Neural cell (in vitro differentiated cells): ENCODE results near the gene CACNA1C. TPM values are rescaled to one million over a fixed set of nuclear protein-coding genes. Genes with fewer than 3 reads are reported as not detected.

Experiments
- H2AFZ ChIP-seq: fragments of 200-600, 300-800 bp; sonication (generic), shearing (Covaris generic); 2 replicates; pipeline ENCODE4 v1.6.0; 2014; ENCODE audit warnings: low read depth, mild to moderate bottlenecking, antibody characterized with exemption, low read length, moderate library complexity
- H3F3A ChIP-seq: fragments of 200-600 bp; shearing (Covaris generic); 2 replicates; pipeline ENCODE4 v1.6.1; 2016; ENCODE audit warnings: mild to moderate bottlenecking, moderate library complexity, mixed read lengths, antibody characterized with exemption, low read length; ENCODE audit not compliant: insufficient read depth, poor library complexity, severe bottlenecking
- H3K27ac ChIP-seq: fragments of 200-600, 300-800 bp; sonication (generic), shearing (Covaris generic); 2 replicates; pipeline ENCODE4 v1.5.1; 2014; ENCODE audit warnings: mild to moderate bottlenecking, low read length, moderate library complexity
- H3K27me3 ChIP-seq: fragments of 300-800, 200-600 bp; sonication (generic), shearing (Covaris generic); 2 replicates; pipeline ENCODE4 v1.6.0; 2014; ENCODE audit warnings: mild to moderate bottlenecking, low read depth, low read length, moderate library complexity; ENCODE audit not compliant: insufficient read depth
- H3K36me3 ChIP-seq: fragments of 300-800, 200-600 bp; sonication (generic), shearing (Covaris generic); 2 replicates; pipeline ENCODE4 v1.5.1; 2014; ENCODE audit warnings: mild to moderate bottlenecking, antibody characterized with exemption, low read length, moderate library complexity; ENCODE audit not compliant: insufficient read depth
- H3K4me2 ChIP-seq: fragments of 300-800, 200-600 bp; sonication (generic), shearing (Covaris generic); 2 replicates; pipeline ENCODE4 v1.6.0; 2014; ENCODE audit warnings: mild to moderate bottlenecking, low read length
- H3K4me3 ChIP-seq: fragments of 300-800, 200-600 bp; sonication (generic), shearing (Covaris generic); 2 replicates; pipeline ENCODE4 v1.5.1; 2014; ENCODE audit warnings: mild to moderate bottlenecking, low read length, moderate library complexity
- H3K79me2 ChIP-seq: fragments of 200-600 bp; shearing (Covaris generic); replicated peaks from 2 replicates; pipeline ENCODE4 v1.6.0; 2014; ENCODE audit warnings: mild to moderate bottlenecking, low read length, moderate library complexity; ENCODE audit not compliant: insufficient read depth
- H3K9ac ChIP-seq: fragments of 300-800, 200-600 bp; sonication (generic), shearing (Covaris generic); 2 replicates; pipeline ENCODE4 v1.6.1; 2016; ENCODE audit warnings: mild to moderate bottlenecking, low read length, mixed read lengths
- H3K9me2 ChIP-seq: fragments of 200-600 bp; shearing (Covaris generic); 2 replicates; pipeline ENCODE4 v1.6.1; 2016; ENCODE audit warnings: mild to moderate bottlenecking, low read length, mixed read lengths; ENCODE audit not compliant: insufficient read depth
- H3K9me3 ChIP-seq: fragments of 200-600, 300-800 bp; sonication (generic), shearing (Covaris generic); 2 replicates; pipeline ENCODE4 v1.6.1; 2016; ENCODE audit warnings: mild to moderate bottlenecking, mixed run types, low read length, moderate library complexity, mixed read lengths
- H4K20me1 ChIP-seq: fragments of 200-600 bp; shearing (Covaris generic); 2 replicates; pipeline ENCODE4 v1.6.1; 2016; ENCODE audit warnings: mild to moderate bottlenecking, mixed run types; ENCODE audit not compliant: insufficient read depth
- CTCF ChIP-seq: fragments of 450-650 bp; IDR thresholded peaks from 2 replicates; pipeline ENCODE4 v1.5.1; 2014; ENCODE audit warnings: antibody characterized with exemption, mild to moderate bottlenecking, moderate library complexity; ENCODE audit not compliant: poor library complexity, severe bottlenecking
- EP300 ChIP-seq: fragments of 450-650 bp; conservative IDR thresholded peaks from 2 replicates; pipeline ENCODE4 v1.6.1; 2014; ENCODE audit warnings: antibody characterized with exemption, mild to moderate bottlenecking, moderate library complexity; ENCODE audit not compliant: poor library complexity, severe bottlenecking
- EZH2 ChIP-seq: fragments of 200-600, 300-800 bp; shearing (Covaris generic), sonication (generic); IDR thresholded peaks from 2 replicates; pipeline ENCODE4 v1.6.1; 2014; ENCODE audit warnings: antibody characterized with exemption, low read length, borderline replicate concordance, mild to moderate bottlenecking; ENCODE audit not compliant: insufficient read depth, poor library complexity, severe bottlenecking
- MXI1 ChIP-seq: fragments of 450-650 bp; conservative IDR thresholded peaks from 2 replicates; pipeline ENCODE4 v1.6.1; 2014; ENCODE audit warnings: antibody characterized with exemption, mild to moderate bottlenecking; ENCODE audit not compliant: poor library complexity, severe bottlenecking
- POLR2AphosphoS5 ChIP-seq: IDR thresholded peaks from 2 replicates; pipeline ENCODE4 v1.6.1; 2012
- RAD21 ChIP-seq: fragments of 450-650 bp; conservative IDR thresholded peaks from 2 replicates; pipeline ENCODE4 v1.6.1; 2014; ENCODE audit warnings: antibody characterized with exemption, mild to moderate bottlenecking, moderate library complexity
- REST ChIP-seq: IDR thresholded peaks from 2 replicates; pipeline ENCODE4 v1.6.1; 2012; ENCODE audit warnings: borderline replicate concordance
- SMC3 ChIP-seq: fragments of 450-650 bp; conservative IDR thresholded peaks from 2 replicates; pipeline ENCODE4 v1.6.1; 2014; ENCODE audit warnings: antibody characterized with exemption, mild to moderate bottlenecking, moderate library complexity; ENCODE audit not compliant: poor library complexity
- TAF1 ChIP-seq: IDR thresholded peaks from 2 replicates; pipeline ENCODE4 v1.6.1; 2012; ENCODE audit warnings: low read depth
- polyA plus RNA-seq: library from polyadenylated mRNA; depleted of rRNA; stranded (reverse); fragments of >200 nt; gene quantifications from 2 replicates; pipeline ENCODE4 v1.2.3, GENCODE V29; 2014

CACNA1C gene
- polyA plus RNA-seq, 1 donor from 2014 or later, result 9.7 TPM

GRCh38 chr12:2300886-2301285, 248.1 kb downstream of the CACNA1C start:
- H3K9me2 ChIP-seq, result no peaks in the 10 kb centered on the region
- H3K9ac ChIP-seq, result no peak overlapping the region
- H3K4me2 ChIP-seq, result no peak overlapping the region
- H4K20me1 ChIP-seq, result no peaks in the 10 kb centered on the region
- H3K79me2 ChIP-seq, result no peaks in the 10 kb centered on the region
- no peaks in the 10 kb centered on the region for H3K9me3 ChIP-seq
- H2AFZ ChIP-seq, result no peak overlapping the region
- no peak for TF ChIP-seq TAF1
- H3K4me3 ChIP-seq, result no peak overlapping the region
- no peaks in the 10 kb centered on the region for H3F3A ChIP-seq
- H3K36me3 ChIP-seq, result no peaks in the 10 kb centered on the region
- H3K27me3 ChIP-seq, result no peaks in the 10 kb centered on the region
- H3K27ac ChIP-seq, result no peak overlapping the region

GRCh38 chr12:2301531-2302461, 249.0 kb downstream of the CACNA1C start:
- Histone ChIP-seq H3K9me3 (no peaks in the 10 kb centered on the region), H3K27ac (no peak overlapping the region), H3K4me3 (no peak overlapping the region), H3K9ac (no peak overlapping the region), H3K4me2 (no peak overlapping the region), H4K20me1 (no peaks in the 10 kb centered on the region), H3K36me3 (no peaks in the 10 kb centered on the region), H3K9me2 (no peaks in the 10 kb centered on the region), H3K79me2 (no peaks in the 10 kb centered on the region), H3F3A (no peaks in the 10 kb centered on the region), H3K27me3 (no peaks in the 10 kb centered on the region), H2AFZ (no peak overlapping the region)
- no peak for TF ChIP-seq MXI1
- TF ChIP-seq REST, result no peak
- TF ChIP-seq SMC3, result no peak
- no peak for TF ChIP-seq POLR2AphosphoS5
- TF ChIP-seq EP300, result no peak
- TF ChIP-seq RAD21, result no peak
- TF ChIP-seq EZH2, result no peak
- TF ChIP-seq TAF1, result no peak
- no peak for TF ChIP-seq CTCF
